ENCODE measurements around the gene SDF2L1.
"Not testable (repeated sequence)": the region's sequence is repeated elsewhere in the genome, so short reads cannot be mapped to it uniquely, and the experiment has no call there.

Gene SDF2L1

DNA sequence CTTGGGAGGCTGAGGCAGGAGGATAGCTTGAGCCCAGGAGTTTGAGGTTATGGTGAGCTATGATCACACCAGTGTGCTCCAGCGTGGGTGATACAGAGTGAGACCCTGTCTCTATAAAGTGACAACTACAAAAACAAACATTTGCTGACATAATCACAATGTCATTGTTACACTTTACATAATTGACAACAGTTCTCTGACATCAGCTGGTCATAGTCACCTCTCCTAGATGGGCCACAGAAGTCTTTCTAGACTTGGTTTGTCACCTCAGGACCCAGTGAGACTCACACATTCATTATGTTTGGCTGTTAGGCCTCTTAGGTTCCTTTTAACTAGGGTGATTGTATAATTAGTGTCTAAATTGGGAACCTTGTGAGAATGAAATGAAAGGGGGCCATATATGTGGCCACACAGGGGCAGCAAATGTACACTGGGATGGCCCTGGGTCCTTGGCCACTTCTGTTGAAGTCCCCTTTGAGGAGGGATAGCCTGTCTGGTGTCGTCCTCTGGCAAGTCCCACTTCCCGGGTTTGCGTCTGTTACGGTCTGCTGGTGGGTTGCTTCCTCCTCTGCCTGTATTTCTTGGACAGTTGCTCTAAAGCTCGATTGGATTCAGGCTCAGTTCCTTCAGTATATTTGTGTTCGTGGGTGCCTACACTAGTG is 17.9 kb downstream of the SDF2L1 start:
- Mint-ChIP-seq H3K36me3 (no peaks in the 10 kb centered on the region), H3K4me3 (no peak overlapping the region), H3K27me3 (no peaks in the 10 kb centered on the region), H3K27ac (no peak overlapping the region), H3K9me3 (no peaks in the 10 kb centered on the region), H3K4me1 (peaks cover 25% of the 10 kb centered on the region)
- no peak for ATAC-seq

- Mint-ChIP-seq H3K4me1 (peaks cover 32% of the 10 kb centered on the region), H3K27ac (no peak overlapping the region), H3K4me3 (no peak overlapping the region), H3K27me3 (no peaks in the 10 kb centered on the region), H3K9me3 (no peaks in the 10 kb centered on the region), H3K36me3 (no peaks in the 10 kb centered on the region)
- no peak for ATAC-seq
Observed at GRCh38 chr22:21660904-21661303, 18.8 kb downstream of the SDF2L1 start.

- Mint-ChIP-seq H3K27me3 (no peaks in the 10 kb centered on the region), H3K9me3 (no peaks in the 10 kb centered on the region), H3K36me3 (no peaks in the 10 kb centered on the region), H3K27ac (no peak overlapping the region), H3K4me1 (peaks cover 29% of the 10 kb centered on the region), H3K4me3 (no peak overlapping the region)
- no peak for ATAC-seq
Observed at GRCh38 chr22:21661991-21662390, 19.9 kb downstream of the SDF2L1 start.

DNA sequence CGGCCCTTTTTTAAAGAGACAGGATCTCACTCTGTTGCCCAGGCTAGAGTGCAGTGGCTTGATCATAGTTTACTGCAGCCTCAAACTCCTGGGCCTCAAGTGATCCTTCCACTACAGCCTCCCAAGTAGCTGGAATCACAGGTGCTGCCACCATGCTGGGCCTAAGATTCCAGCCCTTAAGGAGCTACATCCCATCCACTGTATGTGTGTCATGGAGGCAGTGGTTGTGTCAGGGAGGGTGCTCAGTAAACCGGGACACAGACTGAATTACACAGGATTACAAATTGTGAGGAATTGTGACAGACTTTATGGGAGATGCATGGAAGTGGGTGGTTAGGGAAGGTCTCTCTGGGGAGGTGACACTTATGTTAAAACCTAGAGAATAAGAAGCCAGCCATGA is 21.6 kb downstream of the SDF2L1 start:
- Mint-ChIP-seq H3K4me3 (no peak overlapping the region), H3K9me3 (no peaks in the 10 kb centered on the region), H3K36me3 (no peaks in the 10 kb centered on the region), H3K27ac (no peak overlapping the region), H3K4me1 (peaks cover 30% of the 10 kb centered on the region), H3K27me3 (no peaks in the 10 kb centered on the region)
- ATAC-seq, result no peak

DNA sequence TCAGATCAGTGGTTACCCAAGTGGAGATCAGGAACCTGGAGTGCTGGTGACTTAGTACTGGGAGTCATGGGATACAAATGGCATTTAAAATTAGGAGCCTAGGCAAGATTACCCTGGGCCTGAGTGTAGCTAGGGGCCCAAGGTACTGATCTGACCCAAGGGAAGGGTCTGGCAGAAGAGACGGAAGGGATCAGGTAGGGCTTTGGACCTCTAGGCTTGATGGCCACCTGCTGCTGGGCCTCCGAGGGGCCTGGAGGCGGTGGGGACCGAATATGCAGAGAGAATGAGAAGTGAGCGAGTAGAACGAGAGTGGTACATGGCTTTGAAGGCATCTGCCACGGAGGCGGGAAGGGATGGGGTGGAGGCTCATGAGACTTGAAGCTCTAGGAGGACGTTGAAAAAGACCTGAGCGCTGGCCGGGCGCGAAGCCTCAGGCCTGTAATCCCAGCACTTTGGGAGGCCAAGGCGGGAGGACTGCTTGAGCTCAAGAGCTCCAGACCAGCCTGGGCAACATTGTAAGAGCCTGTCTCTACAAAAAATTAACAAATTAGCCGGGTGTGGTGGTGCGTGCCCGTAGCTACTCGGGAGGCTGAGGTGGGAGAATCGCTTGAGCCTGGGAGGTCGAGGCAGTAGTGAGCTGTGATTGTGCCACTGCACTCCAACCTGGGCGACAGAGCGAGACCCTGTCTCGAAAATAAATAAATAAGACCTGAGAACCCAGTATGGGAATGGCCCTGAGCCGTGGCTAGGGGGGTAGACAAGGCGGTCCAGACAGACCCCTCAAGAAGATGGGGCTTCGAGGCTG is 23.1 kb downstream of the SDF2L1 start:
- peak overlapping the region; percentile 96 for H3K27ac Mint-ChIP-seq
- H3K27me3 Mint-ChIP-seq, result no peaks in the 10 kb centered on the region
- peaks cover 40% of the 10 kb centered on the region for H3K4me1 Mint-ChIP-seq
- H3K36me3 Mint-ChIP-seq, result peaks cover 5% of the 10 kb centered on the region
- no peak for ATAC-seq
- H3K9me3 Mint-ChIP-seq, result no peaks in the 10 kb centered on the region
- peak overlapping the region; percentile 96 for H3K4me3 Mint-ChIP-seq

DNA sequence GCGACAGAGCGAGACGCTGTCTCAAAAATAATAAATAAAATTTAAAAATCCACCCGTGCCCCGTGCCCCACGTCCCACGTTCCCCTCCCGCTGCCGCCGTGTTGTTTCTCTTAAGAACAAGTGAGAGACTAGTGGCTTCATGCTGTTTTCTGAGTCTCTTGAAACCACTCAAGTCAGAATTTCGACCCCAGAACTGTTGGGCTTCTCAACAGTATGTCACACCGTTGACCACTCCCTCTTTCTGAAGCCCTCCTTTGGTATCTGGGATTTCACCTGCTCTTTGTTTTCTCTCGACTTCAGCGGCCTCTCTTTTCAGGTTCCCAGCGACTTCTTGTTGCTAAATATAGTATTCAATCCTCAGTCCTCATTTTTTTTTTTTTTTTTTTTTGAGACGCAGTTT is 24.7 kb downstream of the SDF2L1 start:
- Mint-ChIP-seq H3K27ac (peak overlapping the region; percentile 96), H3K9me3 (no peaks in the 10 kb centered on the region), H3K27me3 (no peaks in the 10 kb centered on the region), H3K4me3 (peak overlapping the region; percentile 96), H3K4me1 (peaks cover 41% of the 10 kb centered on the region), H3K36me3 (peaks cover 17% of the 10 kb centered on the region)
- ATAC-seq, result no peak

GRCh38 chr22:21669026-21669425 is 26.9 kb downstream of the SDF2L1 start:
- Mint-ChIP-seq H3K4me3 (no peak overlapping the region), H3K9me3 (no peaks in the 10 kb centered on the region), H3K4me1 (peaks cover 58% of the 10 kb centered on the region), H3K36me3 (peaks cover 40% of the 10 kb centered on the region), H3K27ac (no peak overlapping the region), H3K27me3 (no peaks in the 10 kb centered on the region)
- no peak for ATAC-seq

DNA sequence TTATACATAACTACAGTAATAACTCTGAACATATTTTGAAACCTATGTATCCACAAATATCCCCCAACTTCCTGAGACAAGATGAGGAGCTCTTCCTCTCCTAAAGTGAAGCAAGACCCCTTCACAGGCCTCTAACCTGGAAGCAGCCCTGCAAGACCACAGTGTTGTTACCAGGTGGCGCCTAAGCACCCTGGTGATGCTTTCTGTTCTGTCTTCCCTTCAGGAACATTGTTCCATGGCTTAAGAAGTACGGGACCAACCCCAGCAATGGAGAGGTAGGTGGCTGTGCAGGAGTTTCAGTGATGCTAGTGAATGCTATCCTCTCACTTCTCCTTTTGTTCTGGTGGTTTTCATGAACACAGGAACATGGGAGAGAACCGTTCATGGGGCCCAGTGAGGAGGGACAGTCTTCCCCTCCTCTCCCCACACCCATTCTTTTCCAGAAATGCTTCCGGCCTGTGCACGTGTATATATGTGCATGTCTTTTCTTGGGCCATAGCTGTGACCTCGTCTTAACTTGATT is 30.1 kb downstream of the SDF2L1 start:
- peaks cover 38% of the 10 kb centered on the region for H3K4me1 Mint-ChIP-seq
- ATAC-seq, result no peak
- H3K36me3 Mint-ChIP-seq, result peaks cover 62% of the 10 kb centered on the region
- no peaks in the 10 kb centered on the region for H3K9me3 Mint-ChIP-seq
- H3K4me3 Mint-ChIP-seq, result no peak overlapping the region
- H3K27ac Mint-ChIP-seq, result no peak overlapping the region
- no peaks in the 10 kb centered on the region for H3K27me3 Mint-ChIP-seq

GRCh38 chr22:21673534-21674321 is 31.6 kb downstream of the SDF2L1 start:
- ATAC-seq, result no peak
- Mint-ChIP-seq H3K9me3 (no peaks in the 10 kb centered on the region), H3K4me1 (peaks cover 27% of the 10 kb centered on the region), H3K27ac (no peak overlapping the region), H3K36me3 (peaks cover 62% of the 10 kb centered on the region), H3K4me3 (no peak overlapping the region), H3K27me3 (no peaks in the 10 kb centered on the region)

DNA sequence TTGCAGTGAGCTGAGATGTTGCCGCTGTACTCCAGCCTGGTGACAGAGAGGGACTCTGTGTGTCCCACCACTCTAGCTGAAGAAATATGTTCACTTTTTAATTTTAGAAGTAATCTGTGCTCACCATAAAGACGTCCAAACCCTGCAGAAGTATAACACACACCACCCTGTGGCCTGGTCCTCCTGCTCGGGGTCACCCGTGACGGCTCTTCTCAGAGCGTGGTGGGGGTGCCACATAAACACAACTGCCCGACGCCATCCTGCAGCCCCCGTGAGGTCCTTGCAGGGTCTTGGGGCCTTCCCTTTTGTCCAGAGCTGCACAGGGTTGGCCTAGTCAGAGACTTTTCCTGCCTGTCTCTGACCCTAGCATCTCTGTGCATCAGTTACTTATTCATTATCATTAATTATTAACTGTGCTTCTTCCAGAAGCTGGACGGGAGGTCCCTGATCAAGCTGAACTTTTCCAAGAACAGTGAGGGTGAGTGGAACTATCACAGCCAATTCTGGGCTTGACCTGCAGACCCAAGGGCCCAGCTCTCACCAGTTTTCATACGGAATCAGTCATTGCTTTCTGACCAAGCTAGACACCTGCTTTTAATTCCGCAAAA is 32.6 kb downstream of the SDF2L1 start:
- H3K4me3 Mint-ChIP-seq, result no peak overlapping the region
- peaks cover 19% of the 10 kb centered on the region for H3K4me1 Mint-ChIP-seq
- H3K9me3 Mint-ChIP-seq, result no peaks in the 10 kb centered on the region
- no peak overlapping the region for H3K27ac Mint-ChIP-seq
- H3K36me3 Mint-ChIP-seq, result peaks cover 58% of the 10 kb centered on the region
- no peaks in the 10 kb centered on the region for H3K27me3 Mint-ChIP-seq
- no peak for ATAC-seq

GRCh38 chr22:21677606-21678443 is 35.7 kb downstream of the SDF2L1 start:
- H3K27me3 Mint-ChIP-seq, result no peaks in the 10 kb centered on the region
- H3K36me3 Mint-ChIP-seq, result peaks cover 47% of the 10 kb centered on the region
- peaks cover 14% of the 10 kb centered on the region for H3K4me1 Mint-ChIP-seq
- no peak overlapping the region for H3K4me3 Mint-ChIP-seq
- no peaks in the 10 kb centered on the region for H3K9me3 Mint-ChIP-seq
- no peak for ATAC-seq
- no peak overlapping the region for H3K27ac Mint-ChIP-seq

- H3K4me1 Mint-ChIP-seq, ATAC-seq, H3K9me3 Mint-ChIP-seq, H3K4me3 Mint-ChIP-seq, H3K27ac Mint-ChIP-seq, H3K27me3 Mint-ChIP-seq: not testable (repeated sequence)
- H3K36me3 Mint-ChIP-seq, result peaks cover 42% of the 10 kb centered on the region
Observed at GRCh38 chr22:21678842-21679241, 36.7 kb downstream of the SDF2L1 start.

DNA sequence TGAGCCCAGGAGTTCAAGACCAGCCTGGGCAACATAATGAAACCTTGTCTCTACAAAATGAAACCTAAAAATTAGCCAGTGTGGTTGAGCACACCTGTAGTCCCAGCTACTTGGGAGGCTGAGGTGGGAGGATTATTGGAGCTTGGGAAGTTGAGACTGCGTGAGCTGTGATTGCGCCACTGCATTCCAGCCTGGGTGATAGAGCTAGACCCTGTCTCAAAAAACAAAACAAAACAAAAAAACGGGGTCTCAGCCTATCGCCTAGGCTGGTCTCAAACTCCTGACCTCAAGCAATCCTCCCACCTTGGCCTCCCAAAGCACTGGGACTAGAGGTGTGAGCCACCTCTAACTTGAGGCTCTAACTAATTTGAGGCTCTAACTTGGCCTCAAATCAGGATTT is 37.3 kb downstream of the SDF2L1 start:
- peaks cover 7% of the 10 kb centered on the region for H3K4me1 Mint-ChIP-seq
- ATAC-seq, result no peak
- no peaks in the 10 kb centered on the region for H3K27me3 Mint-ChIP-seq
- H3K4me3 Mint-ChIP-seq, result no peak overlapping the region
- H3K9me3 Mint-ChIP-seq, result no peaks in the 10 kb centered on the region
- H3K27ac Mint-ChIP-seq, result no peak overlapping the region
- peaks cover 39% of the 10 kb centered on the region for H3K36me3 Mint-ChIP-seq

DNA sequence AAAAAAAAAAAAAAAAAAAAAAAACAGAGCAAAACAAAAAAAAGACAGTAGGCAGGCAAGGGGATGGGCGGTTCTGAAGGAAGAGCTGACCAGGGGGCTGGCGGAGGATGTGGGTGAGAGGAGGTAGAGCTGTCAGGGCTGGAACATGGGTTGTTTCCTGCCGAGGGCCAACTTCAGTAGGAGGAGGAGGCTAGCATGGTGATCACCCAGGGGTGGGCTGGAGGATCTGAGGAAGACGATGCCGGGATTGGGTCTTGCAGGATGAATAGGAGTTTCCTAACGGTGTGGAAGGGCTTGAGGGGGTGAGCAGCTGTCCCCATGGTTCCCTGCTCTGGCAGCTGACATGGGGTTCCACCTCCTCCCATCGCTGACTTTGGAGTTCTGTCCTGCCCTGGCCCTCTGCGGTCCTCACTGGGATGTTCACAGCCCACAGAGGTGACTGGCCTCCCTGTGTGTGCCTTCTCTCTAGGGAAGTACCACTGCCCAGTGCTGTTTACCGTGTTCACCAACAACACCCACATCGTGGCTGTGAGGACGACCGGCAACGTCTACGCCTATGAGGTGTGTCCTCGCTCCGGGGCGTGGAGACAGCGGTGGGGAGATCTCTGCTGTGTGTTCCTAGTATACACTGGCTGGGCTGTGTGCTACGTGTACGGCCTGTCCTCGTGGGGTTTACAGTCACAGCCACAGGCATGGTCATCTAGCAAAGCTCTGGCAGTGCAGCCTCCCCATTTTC is 38.9 kb downstream of the SDF2L1 start:
- peaks cover 34% of the 10 kb centered on the region for H3K36me3 Mint-ChIP-seq
- no peak for ATAC-seq
- no peaks in the 10 kb centered on the region for H3K27me3 Mint-ChIP-seq
- no peak overlapping the region for H3K27ac Mint-ChIP-seq
- H3K9me3 Mint-ChIP-seq, result no peaks in the 10 kb centered on the region
- H3K4me3 Mint-ChIP-seq, result no peak overlapping the region
- peaks cover 7% of the 10 kb centered on the region for H3K4me1 Mint-ChIP-seq

Measured in stimulated activated memory B cell treated with anti-CD40 and anti-IgM and Interleukin-4, amounts not matched to agents 10 μg/mL and 1 μg/mL and 100 μg/mL, for 72 hours (primary cell).